Measurements from ENCODE around the gene SDC4.

- TF ChIP-seq CTCF (IDR thresholded peaks at IDR 0.05), result no peak
- TF ChIP-seq POLR2A (IDR thresholded peaks at IDR 0.05), result no peak
Observed at GRCh38 chr20:45394221-45395113, 46.2 kb upstream of the SDC4 start.

Measured in uterus (tissue), 2 donors.